HG03354 (cell line): ENCODE measurements around the gene ARID1B.

Experiments used
- ATAC-seq: cut with Tn5 transposase; IDR thresholded peaks from one replicate; pipeline ENCODE4 v1.9.1; 2021; ENCODE audit warnings: mild to moderate bottlenecking; ENCODE audit not compliant: unreplicated experiment, poor library complexity, severe bottlenecking

The ARID1B gene

DNA sequence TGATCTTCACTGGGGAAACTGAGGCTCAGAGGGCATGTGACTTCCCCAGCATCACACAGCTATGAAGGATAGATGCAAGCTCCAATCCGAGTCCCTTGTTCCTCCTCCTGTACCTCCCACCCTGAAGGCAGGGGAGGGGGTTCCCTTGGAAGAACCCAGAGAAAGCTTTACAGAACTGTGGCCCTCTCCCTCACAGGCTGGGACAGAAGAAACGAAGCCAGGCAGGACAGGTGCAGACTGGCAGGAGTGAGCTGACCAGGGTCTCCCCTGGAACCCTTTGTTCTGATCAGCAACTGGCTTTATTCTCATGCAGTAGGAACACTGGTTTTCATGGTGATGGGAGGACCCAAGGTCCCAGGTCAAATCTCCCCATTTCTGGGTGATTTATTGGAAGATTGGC is 456.0 kb downstream of the ARID1B start:
- ATAC-seq = no peak

- ATAC-seq = no peak
These were observed 456.5 kb downstream of the ARID1B start for GRCh38 chr6:157233686-157234085.

DNA sequence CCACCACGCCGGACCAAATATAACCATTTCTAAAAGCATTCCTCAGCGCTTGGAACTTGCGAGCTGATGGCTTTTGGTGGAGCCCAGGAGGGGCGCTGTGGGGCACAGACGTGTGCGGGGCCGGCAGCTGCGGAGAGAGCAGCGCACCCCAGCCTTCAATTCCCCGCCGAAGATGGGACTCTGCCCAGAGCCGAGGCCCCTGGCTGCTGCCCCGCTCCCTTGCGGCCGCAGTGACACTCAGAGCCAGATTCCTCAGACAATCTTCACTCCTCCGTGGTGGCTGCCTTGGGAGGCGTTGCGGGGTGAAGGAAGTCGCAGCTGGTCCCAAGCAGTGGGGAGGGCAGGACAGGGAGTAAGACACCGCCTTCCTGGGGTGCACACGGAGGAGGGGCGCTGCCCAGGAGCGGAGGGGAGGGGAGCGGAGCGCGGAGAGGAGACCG is 458.4 kb downstream of the ARID1B start:
- ATAC-seq = peak; percentile 60

DNA sequence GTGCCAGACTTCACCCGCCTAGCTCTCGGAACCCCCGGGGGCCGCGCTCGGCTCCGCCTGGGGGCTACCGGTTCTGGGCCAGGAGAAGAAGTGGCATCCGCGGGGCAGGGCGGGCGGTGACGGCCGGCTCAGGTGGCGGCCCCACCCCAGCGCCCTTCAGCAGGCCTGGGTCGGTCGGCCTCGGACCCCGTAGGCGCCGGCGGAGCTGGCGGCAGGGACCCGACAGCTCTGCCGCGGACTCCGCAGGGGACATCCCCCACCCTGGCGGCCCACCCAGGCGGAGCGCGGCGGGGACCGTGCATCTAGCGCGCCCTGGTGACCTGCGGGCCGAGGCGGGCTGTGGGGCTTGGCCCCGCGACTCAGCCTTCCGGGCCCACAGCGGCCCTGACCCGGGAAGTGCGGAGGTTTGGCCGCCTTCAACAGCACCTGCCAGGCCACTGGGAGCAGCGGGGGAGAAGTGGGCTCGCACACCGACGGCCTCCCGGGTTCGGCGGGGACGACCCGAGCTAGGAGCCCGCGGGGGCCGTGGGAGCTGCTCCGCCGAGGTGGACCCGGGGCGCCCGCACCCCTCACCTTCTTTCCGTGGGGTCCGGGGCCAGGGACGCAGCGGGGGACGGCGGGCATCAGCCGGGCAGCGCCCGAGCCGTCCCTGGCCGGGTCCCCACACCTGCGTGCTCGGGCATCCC is 459.0 kb downstream of the ARID1B start:
- ATAC-seq = peak; percentile 41

GRCh38 chr6:157238346-157238745 is 461.2 kb downstream of the ARID1B start:
- no peak for ATAC-seq

DNA sequence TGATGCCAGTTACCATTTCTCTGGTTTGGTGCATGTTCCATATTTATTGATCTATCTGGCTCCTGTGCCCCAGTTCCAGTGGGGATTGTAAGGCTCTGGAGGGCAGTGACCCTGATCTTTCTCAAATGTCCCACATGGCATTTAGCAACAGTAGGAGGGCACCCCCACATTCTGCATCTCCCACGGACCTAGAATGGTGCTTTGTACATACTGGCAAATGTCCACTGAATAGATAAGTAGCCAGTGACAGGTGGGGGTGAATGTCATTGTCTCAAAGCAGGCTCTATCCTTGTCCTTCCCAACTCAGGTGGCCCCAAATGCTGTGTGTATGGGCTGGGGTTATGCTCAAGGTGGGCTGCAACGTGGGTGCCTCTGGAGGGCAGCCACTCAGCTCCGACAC is 462.0 kb downstream of the ARID1B start:
- ATAC-seq = no peak

GRCh38 chr6:157239671-157240058 is 462.5 kb downstream of the ARID1B start:
- no peak for ATAC-seq

DNA sequence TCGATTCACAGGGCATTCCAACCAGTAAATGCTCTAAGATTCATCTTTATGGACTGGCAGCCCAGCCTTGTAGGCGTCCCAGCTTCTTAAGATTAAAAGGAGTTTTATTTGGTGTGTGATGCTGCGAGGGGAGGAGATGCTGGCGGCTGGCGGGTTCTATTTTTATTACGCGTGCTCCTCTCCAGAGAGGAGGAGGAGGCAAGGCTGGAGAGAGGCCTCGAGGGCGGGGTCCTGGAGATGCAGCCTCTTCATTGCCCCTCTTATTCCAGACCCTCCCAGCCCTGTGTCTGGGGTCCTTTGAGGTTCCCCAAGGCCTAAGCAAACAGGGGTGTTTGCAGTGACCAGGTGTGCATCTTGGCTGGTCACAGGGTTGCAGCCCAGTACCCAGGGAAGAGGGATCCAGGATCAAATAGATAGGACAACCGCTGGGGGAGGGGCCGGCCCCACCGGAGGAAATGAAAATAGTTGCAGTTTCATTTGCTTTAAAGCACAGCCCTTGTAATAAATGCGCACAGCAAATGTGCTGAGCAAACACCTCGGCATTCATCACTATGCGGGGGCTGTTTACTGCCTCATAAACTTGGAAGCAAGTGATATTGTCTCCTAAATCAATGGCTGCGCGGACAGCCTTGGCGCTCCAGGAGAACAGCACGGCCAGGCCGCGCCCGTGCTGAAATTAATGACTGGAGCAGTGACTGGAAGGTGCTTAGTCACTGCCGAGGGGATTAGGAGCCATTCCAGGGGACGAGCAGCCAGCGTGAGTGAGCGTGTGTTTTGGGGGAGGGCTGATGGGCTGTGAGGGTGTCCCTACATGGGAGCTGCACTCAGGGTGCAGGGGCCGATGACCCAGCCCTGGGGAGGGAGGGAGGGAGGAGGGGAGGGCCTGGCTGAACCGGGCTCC is 463.1 kb downstream of the ARID1B start:
- no peak for ATAC-seq

- ATAC-seq = no peak
These were observed 463.8 kb downstream of the ARID1B start for GRCh38 chr6:157240960-157241311.

GRCh38 chr6:157242791-157243190 is 465.6 kb downstream of the ARID1B start:
- ATAC-seq = no peak

- no peak for ATAC-seq
These were observed 467.0 kb downstream of the ARID1B start for GRCh38 chr6:157244175-157244574.

GRCh38 chr6:157244780-157245179 is 467.6 kb downstream of the ARID1B start:
- ATAC-seq = no peak

GRCh38 chr6:157245436-157245835 is 468.3 kb downstream of the ARID1B start:
- ATAC-seq = no peak

GRCh38 chr6:157246048-157246630 is 469.0 kb downstream of the ARID1B start:
- no peak for ATAC-seq

DNA sequence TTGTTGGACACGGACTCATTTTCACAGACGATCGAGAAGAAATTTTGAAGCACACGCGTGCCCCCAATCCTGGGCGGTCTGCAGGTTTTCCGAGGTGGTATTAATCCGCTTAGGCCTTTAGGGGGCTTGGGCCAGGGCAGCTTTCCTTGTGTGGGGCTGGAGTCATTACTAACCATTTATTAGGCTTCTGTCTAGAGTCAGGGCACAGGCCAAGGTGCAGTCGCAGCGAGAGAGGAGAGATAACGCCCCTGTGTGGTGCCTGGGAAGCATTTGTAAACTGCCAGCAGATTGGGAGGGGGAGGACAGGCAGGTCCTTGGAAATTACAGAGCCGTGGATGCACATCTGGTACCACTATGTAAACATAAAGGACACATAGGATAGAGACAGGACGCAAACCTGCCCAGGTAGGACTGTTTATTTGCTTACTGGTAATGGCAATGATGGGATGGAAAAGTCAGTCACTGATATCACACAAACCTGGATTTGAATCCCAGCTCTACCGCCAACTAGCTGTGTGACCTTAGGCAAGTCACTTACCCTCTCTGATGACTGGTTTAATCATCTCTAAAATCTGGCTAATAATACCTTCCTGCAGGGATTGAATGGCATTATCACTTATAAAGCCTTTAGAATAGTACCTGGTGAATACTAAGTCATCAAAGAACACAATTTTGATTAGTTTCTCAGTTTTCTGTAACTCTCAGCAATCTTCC is 469.8 kb downstream of the ARID1B start:
- ATAC-seq = no peak

GRCh38 chr6:157248264-157248663 is 471.1 kb downstream of the ARID1B start:
- ATAC-seq = no peak

GRCh38 chr6:157249826-157250225 is 472.6 kb downstream of the ARID1B start:
- no peak for ATAC-seq

DNA sequence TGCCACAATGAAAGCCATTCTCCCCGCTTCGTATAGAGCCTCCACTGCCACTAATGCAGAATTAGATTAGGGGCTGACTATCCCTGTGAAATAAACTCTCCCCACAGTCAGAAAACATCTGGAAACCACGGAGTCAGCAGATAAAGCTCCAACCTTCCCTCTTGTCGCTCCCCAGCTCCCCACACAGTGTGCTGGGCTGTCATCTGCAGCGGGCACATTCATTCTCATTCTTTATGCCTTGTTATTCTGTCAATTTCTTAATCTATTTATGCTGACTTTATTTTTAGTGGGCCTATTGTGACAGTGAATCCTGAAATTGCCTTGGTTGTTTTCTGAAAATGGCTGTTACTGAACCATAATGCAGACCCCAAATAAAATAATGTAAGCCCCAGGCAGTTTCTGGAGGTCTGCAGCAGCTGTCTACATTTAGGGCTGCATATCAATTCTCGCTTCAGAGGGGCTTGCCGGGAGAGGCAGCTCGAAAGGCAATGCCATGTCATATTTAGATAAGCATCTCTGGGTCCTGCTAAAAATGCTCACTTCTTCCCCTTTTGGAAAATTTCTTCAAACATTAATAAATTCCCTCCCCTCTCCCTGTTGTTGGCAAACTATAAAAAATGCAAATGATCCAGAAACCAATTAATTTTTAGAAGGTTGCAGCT is 474.5 kb downstream of the ARID1B start:
- ATAC-seq = no peak

GRCh38 chr6:157253017-157253416 is 475.8 kb downstream of the ARID1B start:
- ATAC-seq = no peak

GRCh38 chr6:157253699-157254098 is 476.5 kb downstream of the ARID1B start:
- no peak for ATAC-seq
